GM18867 (cell line): ENCODE results near the gene ADGRB2.

Experiments
- ATAC-seq: cut with Tn5 transposase; IDR thresholded peaks from one replicate; pipeline ENCODE4 v1.9.1; 2021; ENCODE audit warnings: mild to moderate bottlenecking, moderate library complexity; ENCODE audit not compliant: unreplicated experiment

Gene ADGRB2

GRCh38 chr1:31795801-31796621 lies 31.9 kb upstream of the ADGRB2 start:
- no peak for ATAC-seq

DNA sequence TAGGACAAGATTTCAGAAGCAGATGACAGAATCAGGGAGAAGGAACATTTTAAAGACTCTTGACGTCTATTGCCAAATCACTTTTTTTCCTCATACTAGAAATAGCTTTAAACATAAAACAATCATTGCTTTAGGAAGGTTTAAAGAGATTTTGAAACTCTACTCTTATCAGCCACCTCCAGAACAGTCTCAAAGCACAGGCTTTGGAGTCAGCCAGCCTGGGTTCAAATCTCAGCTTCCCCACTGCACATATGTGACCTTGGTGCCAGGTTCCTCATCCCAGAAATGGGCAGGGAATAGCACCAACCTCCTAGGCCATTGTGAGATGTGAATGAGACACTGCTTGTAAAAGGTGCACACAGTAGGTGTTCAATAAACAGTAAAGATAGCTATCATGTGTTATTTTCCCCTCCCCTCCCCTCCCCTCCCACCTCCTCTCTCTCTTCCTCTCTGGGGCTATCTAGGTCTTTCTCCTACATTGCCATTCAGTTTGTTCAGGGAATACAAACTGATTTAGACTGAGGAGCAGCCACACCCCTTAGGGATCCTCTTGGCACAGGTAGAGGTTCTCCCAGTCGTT lies 31.0 kb upstream of the ADGRB2 start:
- ATAC-seq, result no peak

GRCh38 chr1:31793586-31794285 lies 29.6 kb upstream of the ADGRB2 start:
- ATAC-seq, result no peak

DNA sequence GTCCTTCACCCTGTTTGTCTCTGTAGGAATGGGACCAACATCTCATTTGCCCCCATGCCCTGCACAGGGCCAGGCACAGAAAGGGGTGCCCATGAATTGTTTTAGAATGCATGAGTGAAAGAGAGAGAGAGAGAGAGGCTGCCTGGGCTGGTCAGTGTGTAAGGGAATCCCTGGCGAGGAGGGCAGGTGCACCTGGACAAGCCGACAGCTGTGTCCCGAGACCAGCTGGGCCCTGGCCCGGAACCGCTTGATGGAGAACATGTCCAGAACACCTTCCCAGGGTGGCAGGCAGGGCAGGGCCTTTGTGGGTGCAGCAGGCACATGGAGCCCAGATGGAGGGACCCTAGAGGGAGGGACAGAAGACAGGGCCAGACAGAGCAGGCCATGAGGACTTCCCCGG lies 28.9 kb upstream of the ADGRB2 start:
- no peak for ATAC-seq

DNA sequence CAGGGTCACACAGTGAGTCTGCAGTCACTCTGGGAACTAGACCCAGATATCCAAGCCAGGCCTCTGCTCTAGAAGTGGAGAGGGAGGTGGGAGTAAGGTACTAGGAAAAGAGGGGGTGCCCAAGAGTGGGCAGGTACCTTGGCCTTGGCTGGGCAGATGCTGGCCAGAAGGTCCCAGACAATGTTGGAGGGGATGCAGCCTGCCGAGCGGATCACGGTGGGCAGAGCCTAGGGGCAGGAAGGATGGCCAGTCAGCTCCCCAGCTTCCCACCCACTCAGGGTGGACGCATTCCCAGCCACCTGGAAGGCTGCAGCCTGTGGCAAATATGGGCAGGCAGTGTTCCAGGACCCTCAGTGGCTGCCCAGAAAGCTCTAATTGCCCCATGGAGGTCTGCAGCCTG lies 28.4 kb upstream of the ADGRB2 start:
- no peak for ATAC-seq

GRCh38 chr1:31792116-31792515 lies 28.0 kb upstream of the ADGRB2 start:
- no peak for ATAC-seq

DNA sequence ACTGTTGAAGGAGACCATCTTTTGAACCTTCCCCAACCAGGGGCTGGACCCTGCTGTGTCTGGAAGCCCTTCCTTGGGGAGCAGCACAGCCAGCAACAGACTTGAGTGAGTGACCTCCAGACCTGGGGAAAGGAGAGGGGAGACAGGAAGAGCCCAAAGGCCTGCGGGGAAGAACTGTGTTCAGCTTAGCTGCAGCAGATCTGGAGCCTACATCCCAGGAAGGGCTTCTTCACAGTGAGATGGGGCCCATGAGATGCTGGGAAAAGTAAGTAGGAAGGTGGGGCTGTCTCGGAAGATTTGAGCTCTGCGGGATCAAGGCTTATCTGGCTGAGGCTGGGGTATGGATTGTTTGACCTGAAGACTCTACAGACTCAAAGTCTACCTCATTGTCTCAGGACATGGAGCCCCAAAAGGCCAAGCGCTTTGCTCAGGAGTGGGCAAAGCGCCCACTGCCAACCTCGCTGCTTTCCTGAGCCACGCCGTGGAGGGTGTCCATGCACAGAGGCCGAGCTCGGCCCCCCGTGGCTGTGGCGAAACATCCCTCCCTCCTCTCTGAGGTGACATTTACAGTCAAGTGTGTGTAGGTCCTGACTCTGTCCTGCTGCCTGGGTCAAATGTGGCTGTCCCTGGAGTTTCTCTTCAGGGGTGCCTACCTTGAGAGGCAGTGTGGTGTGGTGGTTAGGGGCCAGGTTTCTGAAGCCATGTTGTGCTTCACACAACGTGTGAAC lies 27.2 kb upstream of the ADGRB2 start:
- ATAC-seq, result no peak

DNA sequence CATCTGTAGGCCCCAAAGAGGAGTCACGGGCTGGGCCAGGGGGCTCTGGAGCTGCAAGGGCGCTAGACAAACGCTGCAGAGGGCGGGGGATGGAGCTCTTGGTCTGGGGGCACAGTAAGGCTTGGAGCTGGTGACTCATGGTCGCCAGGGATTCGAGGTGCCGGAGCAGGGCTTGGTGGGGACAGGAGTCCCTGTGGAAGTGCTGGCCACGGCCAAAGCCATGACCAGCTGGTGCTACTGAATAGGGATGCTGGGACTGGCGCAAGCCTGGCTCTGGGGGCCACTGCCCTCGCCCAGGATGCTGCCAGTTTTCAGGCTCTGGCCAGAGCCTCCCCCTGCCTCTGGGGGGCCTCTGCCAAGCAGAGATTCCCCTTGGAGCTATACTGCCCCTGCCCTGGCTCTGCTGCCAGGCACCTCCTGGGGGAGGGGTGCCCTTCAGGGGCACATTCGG lies 26.5 kb upstream of the ADGRB2 start:
- no peak for ATAC-seq

GRCh38 chr1:31790140-31790539 lies 26.0 kb upstream of the ADGRB2 start:
- no peak for ATAC-seq

DNA sequence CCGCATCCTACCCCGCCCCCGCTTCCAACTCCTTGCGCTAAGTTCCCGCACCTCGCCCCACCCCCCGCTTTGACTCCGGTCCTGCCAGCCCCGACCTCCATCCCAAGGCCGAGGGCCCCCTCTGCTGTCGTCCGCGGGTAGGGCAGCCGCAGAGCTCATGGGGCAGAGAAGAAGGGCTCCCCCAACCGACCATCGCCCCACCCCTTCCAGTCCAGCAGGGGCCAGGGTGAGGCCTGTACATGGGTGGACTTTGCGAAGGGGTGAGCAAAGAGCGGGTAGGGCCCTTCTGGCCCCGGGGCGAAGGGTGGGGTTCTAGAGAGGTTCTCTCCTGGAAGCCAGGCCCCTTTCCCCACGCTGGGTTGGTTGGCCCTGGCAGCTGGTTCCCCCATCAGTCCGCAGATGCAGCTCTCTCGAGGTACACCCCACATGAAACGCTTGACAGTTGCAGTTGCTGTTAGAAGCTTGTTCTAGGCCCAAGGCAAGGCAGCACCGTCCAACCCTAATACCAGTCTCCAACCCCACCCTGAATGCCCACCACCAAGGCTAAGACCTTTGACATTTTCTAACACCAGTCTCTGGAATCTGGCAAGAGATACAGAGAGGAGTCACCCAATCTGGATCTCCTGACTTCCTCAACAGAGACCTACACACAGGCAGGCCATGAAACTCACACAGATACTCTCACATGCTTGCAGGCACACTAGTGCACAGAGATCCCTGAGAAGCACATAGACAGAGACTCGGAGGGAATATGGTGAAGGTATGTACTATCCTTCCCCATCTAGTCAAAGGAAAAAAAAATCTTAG lies 25.3 kb upstream of the ADGRB2 start:
- ATAC-seq, result peak; percentile 52

- ATAC-seq, result peak; percentile 27
Observed at GRCh38 chr1:31788825-31789256, 24.7 kb upstream of the ADGRB2 start.

- peak; percentile 70 for ATAC-seq
Observed at GRCh38 chr1:31788138-31788824, 24.1 kb upstream of the ADGRB2 start.

DNA sequence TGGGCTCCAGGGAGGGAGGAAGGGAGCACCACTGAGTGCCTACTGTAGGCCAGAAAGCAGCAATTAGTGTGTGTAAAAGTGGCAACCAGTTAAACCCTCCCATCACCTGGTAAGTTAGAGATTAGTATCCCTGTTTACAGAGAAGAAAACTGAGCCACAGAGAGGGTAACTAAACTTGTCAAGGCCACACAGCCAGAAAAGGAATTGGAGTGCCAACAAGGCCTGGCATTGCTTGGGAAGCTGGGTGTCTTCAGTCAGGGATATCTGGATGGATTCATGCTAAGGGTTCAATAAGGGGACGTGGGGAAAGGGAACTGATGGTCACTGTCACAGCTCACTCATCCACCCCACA lies 23.6 kb upstream of the ADGRB2 start:
- ATAC-seq, result no peak

- no peak for ATAC-seq
Observed at GRCh38 chr1:31787261-31787660, 23.1 kb upstream of the ADGRB2 start.

- no peak for ATAC-seq
Observed at GRCh38 chr1:31786366-31787060, 22.4 kb upstream of the ADGRB2 start.

- ATAC-seq, result no peak
Observed at GRCh38 chr1:31785947-31786290, 21.8 kb upstream of the ADGRB2 start.

DNA sequence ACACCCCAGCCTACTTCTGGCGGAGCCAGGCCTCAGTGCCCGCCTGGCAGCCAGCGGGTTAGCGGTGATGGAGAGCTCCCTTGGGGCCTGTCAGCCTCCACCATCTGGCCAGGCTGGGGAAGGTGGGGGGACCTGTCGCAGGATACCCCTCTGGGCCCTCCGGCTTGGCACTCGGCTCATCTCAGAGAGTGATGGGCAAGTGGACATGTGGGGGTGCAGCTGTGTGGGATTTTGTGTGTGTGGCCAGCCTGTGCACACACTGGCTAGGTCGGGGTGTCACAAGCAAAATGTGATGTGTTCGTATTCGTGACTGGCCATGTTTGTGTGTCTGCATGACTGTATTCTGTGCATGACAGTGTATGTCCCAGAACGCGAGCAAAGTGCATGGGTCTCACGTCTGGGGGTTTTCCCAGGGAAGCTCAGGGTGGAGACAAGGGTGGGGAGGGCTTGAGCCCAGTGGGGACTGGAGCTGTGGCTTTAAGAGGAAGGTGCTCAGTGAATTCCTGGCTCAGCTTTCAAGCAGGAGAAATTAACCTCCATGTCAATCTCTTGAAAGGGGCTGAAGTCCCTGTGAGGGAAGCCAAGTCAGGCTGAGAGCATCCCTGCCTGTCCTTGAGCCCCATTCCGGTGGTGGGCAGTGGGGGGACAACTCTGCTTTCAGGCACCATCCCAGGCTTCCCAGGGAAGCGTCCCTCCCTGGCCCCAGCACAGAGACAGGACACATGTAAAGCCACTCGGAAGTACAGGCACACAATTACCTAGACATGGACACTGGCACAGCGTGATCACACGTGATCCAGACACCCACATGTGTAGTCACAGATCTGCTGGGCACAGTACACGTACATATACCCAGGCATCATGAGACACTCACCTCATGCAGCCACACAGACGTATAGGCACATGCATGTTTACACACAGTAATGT lies 21.1 kb upstream of the ADGRB2 start:
- no peak for ATAC-seq

- ATAC-seq, result no peak
Observed at GRCh38 chr1:31784356-31785019, 20.3 kb upstream of the ADGRB2 start.
